Keratinocyte (primary cell): ENCODE measurements around the gene SMCO2.

ENCODE experiments used
- CTCF ChIP-seq, 3 experiments: IDR thresholded peaks in 1 of 3; conservative IDR thresholded peaks in 1 of 3; optimal IDR thresholded peaks in 1 of 3; 2 replicates in 2 of 3; 3 replicates in 1 of 3; pipeline versions ENCODE3 to v1.5.1; 2011; ENCODE audit warnings: low read length in 3 of 3, mild to moderate bottlenecking in 3 of 3, moderate library complexity in 2 of 3, control low read depth in 1 of 3, inconsistent platforms in 1 of 3; ENCODE audit not compliant: insufficient read depth in 2 of 3; ENCODE audit errors: extremely low read depth in 1 of 3
- EZH2 ChIP-seq: IDR thresholded peaks from one replicate; pipeline ENCODE4 v1.6.1; 2012; ENCODE audit warnings: inconsistent platforms, mild to moderate bottlenecking, low read length, moderate library complexity

GRCh38 chr12:27478949-27479348, 32.4 kb downstream of the SMCO2 start:
- TF ChIP-seq CTCF (optimal IDR thresholded peaks at IDR 0.05 in 1 of 3, IDR thresholded peaks at IDR 0.05 in 1 of 3, conservative IDR thresholded peaks at IDR 0.05 in 1 of 3; ENCODE audit: extremely low read depth in 1 of 3, insufficient read depth in 2 of 3, low read length in 3 of 3) (no peak), EZH2 (no peak)
